Epithelial cell of proximal tubule (primary cell): Measurements from ENCODE around the gene ANXA4. TPM values are rescaled to one million over a fixed set of nuclear protein-coding genes. Genes with fewer than 3 reads are reported as not detected.

Experiments
- DNase-seq: peaks from one replicate; pipeline ENCODE4 v3.0.0-alpha.2; 2011; ENCODE audit warnings: low read depth
- H3K4me3 ChIP-seq: 2 replicates; pipeline ENCODE4 v1.5.1; 2011; ENCODE audit warnings: low read depth, mild to moderate bottlenecking, low read length
- total RNA-seq: library from RNA; depleted of rRNA; stranded (reverse); fragments of >200 nt; gene quantifications from 2 replicates; pipeline ENCODE4 v1.2.3, GENCODE V29; 2015
- TF ChIP-seq, protein P1 (sequence below): conservative IDR thresholded peaks from 2 replicates; pipeline ENCODE4 v1.5.1; 2012; ENCODE audit warnings: low read depth, mild to moderate bottlenecking, low read length

ANXA4 gene
- total RNA-seq, 1 donor from 2014 or later = 61.2 TPM

- no peak for DNase-seq
- no peak overlapping the region for H3K4me3 ChIP-seq
- TF ChIP-seq, protein P1, sequence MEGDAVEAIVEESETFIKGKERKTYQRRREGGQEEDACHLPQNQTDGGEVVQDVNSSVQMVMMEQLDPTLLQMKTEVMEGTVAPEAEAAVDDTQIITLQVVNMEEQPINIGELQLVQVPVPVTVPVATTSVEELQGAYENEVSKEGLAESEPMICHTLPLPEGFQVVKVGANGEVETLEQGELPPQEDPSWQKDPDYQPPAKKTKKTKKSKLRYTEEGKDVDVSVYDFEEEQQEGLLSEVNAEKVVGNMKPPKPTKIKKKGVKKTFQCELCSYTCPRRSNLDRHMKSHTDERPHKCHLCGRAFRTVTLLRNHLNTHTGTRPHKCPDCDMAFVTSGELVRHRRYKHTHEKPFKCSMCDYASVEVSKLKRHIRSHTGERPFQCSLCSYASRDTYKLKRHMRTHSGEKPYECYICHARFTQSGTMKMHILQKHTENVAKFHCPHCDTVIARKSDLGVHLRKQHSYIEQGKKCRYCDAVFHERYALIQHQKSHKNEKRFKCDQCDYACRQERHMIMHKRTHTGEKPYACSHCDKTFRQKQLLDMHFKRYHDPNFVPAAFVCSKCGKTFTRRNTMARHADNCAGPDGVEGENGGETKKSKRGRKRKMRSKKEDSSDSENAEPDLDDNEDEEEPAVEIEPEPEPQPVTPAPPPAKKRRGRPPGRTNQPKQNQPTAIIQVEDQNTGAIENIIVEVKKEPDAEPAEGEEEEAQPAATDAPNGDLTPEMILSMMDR = no peak
These were observed 41.6 kb upstream of the ANXA4 start for GRCh38 chr2:69700381-69700780.

DNA sequence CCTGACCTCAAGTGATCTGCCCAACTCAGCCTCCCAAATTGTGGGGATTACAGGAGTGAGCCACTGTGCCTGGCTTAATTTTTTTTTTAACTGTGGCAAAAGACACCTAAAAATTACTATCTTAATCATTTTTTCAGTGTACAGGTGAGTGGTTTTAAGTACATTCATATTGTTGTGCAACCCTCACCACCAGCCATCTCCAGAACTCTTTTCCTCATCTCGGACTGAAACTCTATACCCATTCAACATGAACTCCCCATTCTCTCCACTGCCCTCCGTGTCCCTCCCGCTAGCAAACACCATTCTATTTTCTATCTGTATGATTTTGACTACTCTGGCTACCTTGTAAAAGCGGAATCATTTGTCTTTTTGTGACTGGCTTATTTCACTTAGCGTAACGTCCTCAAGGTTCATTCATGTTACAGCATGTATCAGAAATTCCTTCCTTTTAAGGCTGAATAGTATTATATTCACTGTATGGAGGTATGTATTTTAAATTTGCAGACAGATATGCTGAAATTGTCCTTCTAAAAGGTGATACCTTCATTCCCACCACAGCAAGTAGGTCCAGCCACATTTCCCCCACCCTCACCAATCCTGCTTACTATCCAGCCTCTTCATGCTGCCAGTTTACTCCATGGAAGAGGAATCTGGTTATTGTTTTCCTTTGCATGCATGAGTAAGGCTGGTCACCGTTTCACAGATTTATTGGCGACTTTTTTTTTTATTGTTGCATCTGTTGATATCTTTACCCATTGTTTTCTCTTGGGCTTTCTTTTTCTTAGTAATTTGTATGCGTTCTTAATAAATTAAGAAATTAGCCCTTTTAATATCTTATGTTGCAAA is 40.6 kb upstream of the ANXA4 start:
- no peak overlapping the region for H3K4me3 ChIP-seq
- no peak for DNase-seq
- TF ChIP-seq, protein P1 = no peak

- DNase-seq = no peak
These were observed 38.7 kb upstream of the ANXA4 start for GRCh38 chr2:69703189-69703588.

GRCh38 chr2:69704446-69704845 is 37.5 kb upstream of the ANXA4 start:
- TF ChIP-seq, protein P1 = no peak
- no peak overlapping the region for H3K4me3 ChIP-seq
- DNase-seq = no peak

More at GRCh38 chr2:69703189-69703588, 38.7 kb upstream of the ANXA4 start:
- TF ChIP-seq, protein P1 = no peak
- no peak overlapping the region for H3K4me3 ChIP-seq

DNA sequence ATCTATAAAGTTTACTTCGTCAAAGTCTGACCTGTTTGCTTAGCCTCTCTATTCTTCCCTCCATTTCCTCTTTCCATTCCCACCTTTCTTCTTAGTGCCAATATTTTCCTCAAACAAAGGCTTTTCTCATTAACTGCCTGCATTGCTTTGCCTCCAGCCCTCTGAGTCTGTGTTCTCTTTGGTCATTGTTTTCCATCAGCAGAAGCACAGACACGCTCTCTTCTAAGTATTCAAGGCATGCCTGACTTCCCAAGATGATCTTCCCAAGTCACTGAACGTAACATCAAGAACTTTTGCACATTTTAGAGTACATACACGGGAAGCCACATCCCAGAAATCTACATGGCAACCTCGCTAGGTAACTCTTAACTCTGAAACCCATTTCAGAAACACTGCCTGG is 32.6 kb upstream of the ANXA4 start:
- no peak for DNase-seq
- TF ChIP-seq, protein P1 = no peak
- no peak overlapping the region for H3K4me3 ChIP-seq

GRCh38 chr2:69711971-69712370 is 30.0 kb upstream of the ANXA4 start:
- DNase-seq = no peak
- TF ChIP-seq, protein P1 = no peak
- no peak overlapping the region for H3K4me3 ChIP-seq

DNA sequence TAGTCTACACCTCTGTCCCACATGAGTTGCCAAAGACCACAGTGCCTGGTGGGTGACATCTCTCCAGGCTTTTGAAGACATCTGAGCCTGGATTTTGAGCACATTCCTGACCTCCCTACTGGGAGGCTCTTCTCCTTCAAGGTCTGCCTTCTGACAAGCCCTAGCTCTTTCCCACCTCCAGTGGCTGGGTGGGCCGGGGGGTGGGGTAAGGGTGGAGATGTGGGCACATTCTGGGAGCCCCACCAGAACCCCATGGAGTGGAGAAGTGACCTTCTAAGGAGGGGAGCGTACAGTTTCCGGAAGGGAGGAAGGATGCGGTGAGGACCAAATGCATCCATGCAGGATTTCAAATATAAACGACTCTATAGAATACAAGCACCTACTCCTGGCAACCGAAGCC is 27.9 kb upstream of the ANXA4 start:
- H3K4me3 ChIP-seq = no peak overlapping the region
- DNase-seq = no peak
- TF ChIP-seq, protein P1 = no peak
